HTERT RPE-1 (cell line): Measurements from ENCODE around the gene CFAP46.

Source experiments
- in situ Hi-C: fragments of 300-500 bp; cut with MboI; formaldehyde crosslinking; loops from 4 replicates; pipeline ENCODE4 v1.14.3; 2020; ENCODE audit warnings: low sequenced_read_pairs

The CFAP46 gene

GRCh38 chr10:132942101-132943057 lies at the start of gene CFAP46:
TSS of gene CFAP46 (minus strand) at chr10:132942570. CDS start at chr10:132942484, 86 bp downstream.
- in situ Hi-C loops, result no loop called here

GRCh38 chr10:132991706-132992432 lies 49.5 kb upstream of the CFAP46 start:
- in situ Hi-C loops, result no loop called here

GRCh38 chr10:132990684-132991545 lies 48.5 kb upstream of the CFAP46 start:
- in situ Hi-C loops, result no loop called here

- in situ Hi-C loops, result no loop called here
Measured at GRCh38 chr10:132989476-132990415, 47.4 kb upstream of the CFAP46 start.

- in situ Hi-C loops, result no loop called here
Measured at GRCh38 chr10:132988988-132989387, 46.6 kb upstream of the CFAP46 start.

- in situ Hi-C loops, result no loop called here
Measured at GRCh38 chr10:132987671-132988571, 45.6 kb upstream of the CFAP46 start.

- in situ Hi-C loops, result no loop called here
Measured at GRCh38 chr10:132986978-132987377, 44.6 kb upstream of the CFAP46 start.

- in situ Hi-C loops, result no loop called here
Measured at GRCh38 chr10:132986576-132986975, 44.2 kb upstream of the CFAP46 start.

DNA sequence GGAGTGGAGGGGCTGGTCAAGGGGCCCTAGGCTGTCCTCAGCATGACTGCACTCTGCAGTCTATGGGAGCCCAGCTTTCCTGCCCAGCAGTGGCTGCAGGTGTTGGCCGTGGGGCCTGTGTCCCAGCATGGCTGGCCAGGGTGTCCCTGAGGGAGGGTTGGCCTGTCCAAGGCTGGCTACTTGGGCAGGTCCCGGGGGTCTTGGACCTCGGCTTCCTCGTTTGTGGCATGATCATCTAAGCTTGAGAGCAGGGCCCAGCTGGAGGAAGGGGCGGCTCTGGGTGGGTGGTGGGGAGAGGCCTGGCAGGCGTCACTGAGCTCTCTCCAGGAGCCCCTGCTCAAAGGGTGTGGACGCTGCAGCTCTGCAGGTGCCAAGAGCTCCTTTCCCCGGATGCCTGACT lies 43.7 kb upstream of the CFAP46 start:
- in situ Hi-C loops, result no loop called here

GRCh38 chr10:132985546-132985900 lies 43.2 kb upstream of the CFAP46 start:
- in situ Hi-C loops, result no loop called here

- in situ Hi-C loops, result no loop called here
Measured at GRCh38 chr10:132984801-132985545, 42.6 kb upstream of the CFAP46 start.

DNA sequence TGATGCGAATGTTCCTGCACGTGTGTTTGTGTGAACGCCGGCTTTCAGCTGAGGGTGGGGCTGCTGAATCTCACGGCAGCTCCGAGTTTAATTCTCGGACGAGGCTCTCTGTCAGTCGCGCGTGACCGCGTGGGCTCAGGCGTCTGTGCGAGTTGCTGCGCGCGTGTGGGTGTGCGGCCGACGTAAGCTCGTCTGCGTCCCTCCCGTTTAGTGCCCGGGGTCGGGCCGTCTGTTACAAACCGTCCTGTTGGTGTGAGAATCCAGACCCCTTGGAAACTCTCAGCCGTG lies 41.6 kb upstream of the CFAP46 start:
- in situ Hi-C loops, result no loop called here

- in situ Hi-C loops, result no loop called here
Measured at GRCh38 chr10:132983252-132984007, 41.1 kb upstream of the CFAP46 start.

DNA sequence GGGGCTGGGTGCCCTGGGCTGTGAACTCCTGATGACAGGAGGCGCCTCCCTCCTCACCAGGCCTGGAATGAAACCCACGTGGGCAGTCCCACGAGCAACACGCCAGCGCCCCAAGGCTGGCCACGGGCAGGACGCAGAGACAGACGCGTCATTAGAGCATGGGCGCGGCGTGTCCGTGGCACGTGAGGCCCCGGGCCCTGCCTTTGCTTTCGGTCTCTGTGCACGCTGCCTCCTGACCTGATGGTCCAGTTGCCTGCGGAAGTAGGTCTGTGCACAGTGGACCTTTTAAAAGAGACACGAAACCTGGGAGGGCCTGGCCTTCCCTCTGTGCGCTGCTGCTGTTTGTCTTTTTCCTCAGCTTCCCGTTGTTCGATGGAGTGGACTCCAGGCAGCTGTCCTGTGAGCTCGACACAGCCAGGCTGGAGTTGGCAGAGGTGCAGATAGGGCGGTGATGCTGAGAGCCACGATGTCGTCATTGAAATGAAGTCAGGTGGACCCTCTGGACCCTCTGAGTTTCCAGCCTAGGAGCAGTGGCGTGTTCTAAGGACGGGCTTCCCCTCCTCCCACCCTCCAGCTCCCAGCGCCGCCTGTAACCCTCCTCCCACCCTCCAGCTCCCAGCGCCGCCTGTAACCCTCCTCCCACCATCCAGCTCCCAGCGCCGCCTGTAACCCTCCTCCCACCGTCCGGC lies 40.1 kb upstream of the CFAP46 start:
- in situ Hi-C loops, result no loop called here

- in situ Hi-C loops, result no loop called here
Measured at GRCh38 chr10:132981746-132982145, 39.4 kb upstream of the CFAP46 start.

DNA sequence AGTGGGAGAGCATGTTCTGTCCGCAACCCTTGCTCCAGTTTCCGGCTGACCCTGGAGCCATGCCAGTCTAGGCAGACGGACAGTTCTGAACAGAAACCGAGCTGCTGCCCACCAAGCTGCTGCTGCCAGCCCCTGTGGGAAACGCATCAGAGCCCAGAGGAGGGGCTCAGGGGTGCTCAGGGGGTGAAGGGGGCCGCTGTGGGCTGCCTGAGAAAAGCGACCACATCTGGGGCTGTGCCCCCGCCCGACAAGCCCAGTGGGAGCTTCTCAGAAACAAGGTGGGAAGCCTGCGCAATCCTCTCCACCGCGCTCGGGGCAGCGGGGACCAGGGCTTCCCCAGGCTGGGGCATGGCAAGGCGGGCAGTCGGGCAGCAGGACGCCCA lies 38.8 kb upstream of the CFAP46 start:
- in situ Hi-C loops, result no loop called here
